Measurements from ENCODE around the gene TMEM271.

Gene TMEM271

DNA sequence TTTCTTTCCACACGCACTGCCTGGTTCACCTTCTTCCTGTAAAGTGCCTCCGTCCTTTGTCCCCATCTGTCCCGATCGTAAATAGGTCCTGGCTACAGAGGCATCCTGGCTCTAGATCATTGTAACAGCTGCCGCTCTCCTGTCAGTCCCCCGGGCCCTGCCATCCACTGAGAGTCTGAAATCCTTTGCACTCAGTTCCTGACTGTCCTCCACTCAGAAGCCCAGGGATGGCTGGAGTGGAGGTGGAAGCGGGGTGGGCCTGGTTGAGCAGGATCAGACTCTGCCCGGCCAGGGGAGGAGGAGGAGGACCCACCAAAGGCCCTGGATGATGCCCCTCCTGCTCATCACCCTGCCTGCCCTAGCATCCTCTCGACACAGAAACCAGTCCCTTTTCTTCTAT, 47.3 kb downstream of the TMEM271 start:
- H3K27ac ChIP-seq (ENCODE audit: low read depth, low read length), result no peak overlapping the region
- DNase-seq, result no peak
- H3K9ac ChIP-seq (ENCODE audit: low read length), result no peak overlapping the region
- no peak overlapping the region for H2BK15ac ChIP-seq (replicated peaks; ENCODE audit: low read depth)
- H3K4me2 ChIP-seq (ENCODE audit: low read length), result no peak overlapping the region
- WGBS (ENCODE audit: extremely low coverage, insufficient coverage, low lambda C conversion rate), result no CpG with 5 or more reads among the region's 9 CpGs
- no peaks in the 10 kb centered on the region for H3K4me1 ChIP-seq (ENCODE audit: control insufficient read depth, low read depth, low read length)
- no peak overlapping the region for H4K5ac ChIP-seq (ENCODE audit: low read length)
- H3K36me3 ChIP-seq (ENCODE audit: control insufficient read depth, insufficient read depth, low read length), result peaks cover 6% of the 10 kb centered on the region
- no peak overlapping the region for H3K56ac ChIP-seq (ENCODE audit: low read length)
- no peaks in the 10 kb centered on the region for H3K79me2 ChIP-seq (ENCODE audit: control insufficient read depth, insufficient read depth, low read length)
- no peaks in the 10 kb centered on the region for H3K27me3 ChIP-seq (ENCODE audit: insufficient read depth, low read length, poor library complexity)
- H2AK5ac ChIP-seq (ENCODE audit: low read length), result no peak overlapping the region
- H3K4ac ChIP-seq (ENCODE audit: low read depth, low read length), result no peak overlapping the region
- no peak overlapping the region for H3K18ac ChIP-seq (ENCODE audit: low read length)
- no peak overlapping the region for H2BK120ac ChIP-seq (ENCODE audit: low read depth, low read length)
- no peak overlapping the region for H3K23ac ChIP-seq (ENCODE audit: low read length)
- no peak overlapping the region for H2BK5ac ChIP-seq (ENCODE audit: low read length)
- H3K4me3 ChIP-seq (ENCODE audit: low read length), result no peak overlapping the region
- H4K8ac ChIP-seq (ENCODE audit: low read depth, low read length), result no peak overlapping the region
- H3K79me1 ChIP-seq (ENCODE audit: low read length), result peaks cover 2% of the 10 kb centered on the region

DNA sequence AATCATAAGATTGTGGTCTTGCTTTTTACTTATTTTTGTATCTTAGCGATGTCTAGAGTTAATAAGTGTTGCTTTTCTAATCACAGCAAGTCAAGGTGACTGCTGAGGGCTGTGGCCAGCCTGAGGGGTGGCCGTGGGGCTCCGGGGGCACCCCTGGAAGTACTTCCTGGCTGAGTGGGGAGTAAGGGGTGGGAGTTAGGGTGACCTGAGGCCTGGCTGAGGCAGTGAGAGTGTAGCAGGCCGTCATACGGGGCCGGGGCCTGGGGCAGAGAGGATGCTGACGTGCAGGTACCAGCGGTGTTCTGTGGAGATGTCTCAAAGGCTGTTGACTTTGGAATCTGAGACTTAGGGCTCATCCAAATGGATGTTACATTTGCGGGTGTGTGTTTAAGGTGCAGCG, 47.8 kb downstream of the TMEM271 start:
- no peak overlapping the region for H4K8ac ChIP-seq (ENCODE audit: low read depth, low read length)
- H3K27me3 ChIP-seq (ENCODE audit: insufficient read depth, low read length, poor library complexity), result no peaks in the 10 kb centered on the region
- no peak overlapping the region for H3K4ac ChIP-seq (ENCODE audit: low read depth, low read length)
- H3K27ac ChIP-seq (ENCODE audit: low read depth, low read length), result no peak overlapping the region
- H3K56ac ChIP-seq (ENCODE audit: low read length), result no peak overlapping the region
- no peak overlapping the region for H3K4me2 ChIP-seq (ENCODE audit: low read length)
- no CpG with 5 or more reads among the region's 10 CpGs for WGBS (ENCODE audit: extremely low coverage, insufficient coverage, low lambda C conversion rate)
- H3K79me2 ChIP-seq (ENCODE audit: control insufficient read depth, insufficient read depth, low read length), result no peaks in the 10 kb centered on the region
- DNase-seq, result no peak
- no peak overlapping the region for H2BK5ac ChIP-seq (ENCODE audit: low read length)
- peaks cover 11% of the 10 kb centered on the region for H3K36me3 ChIP-seq (ENCODE audit: control insufficient read depth, insufficient read depth, low read length)
- H3K18ac ChIP-seq (ENCODE audit: low read length), result no peak overlapping the region
- H3K4me1 ChIP-seq (ENCODE audit: control insufficient read depth, low read depth, low read length), result no peaks in the 10 kb centered on the region
- H4K5ac ChIP-seq (ENCODE audit: low read length), result no peak overlapping the region
- H3K79me1 ChIP-seq (ENCODE audit: low read length), result peaks cover 2% of the 10 kb centered on the region
- no peak overlapping the region for H3K4me3 ChIP-seq (ENCODE audit: low read length)
- H2BK120ac ChIP-seq (ENCODE audit: low read depth, low read length), result no peak overlapping the region
- H3K23ac ChIP-seq (ENCODE audit: low read length), result no peak overlapping the region
- H2AK5ac ChIP-seq (ENCODE audit: low read length), result no peak overlapping the region
- no peak overlapping the region for H2BK15ac ChIP-seq (replicated peaks; ENCODE audit: low read depth)
- H3K9ac ChIP-seq (ENCODE audit: low read length), result no peak overlapping the region

DNA sequence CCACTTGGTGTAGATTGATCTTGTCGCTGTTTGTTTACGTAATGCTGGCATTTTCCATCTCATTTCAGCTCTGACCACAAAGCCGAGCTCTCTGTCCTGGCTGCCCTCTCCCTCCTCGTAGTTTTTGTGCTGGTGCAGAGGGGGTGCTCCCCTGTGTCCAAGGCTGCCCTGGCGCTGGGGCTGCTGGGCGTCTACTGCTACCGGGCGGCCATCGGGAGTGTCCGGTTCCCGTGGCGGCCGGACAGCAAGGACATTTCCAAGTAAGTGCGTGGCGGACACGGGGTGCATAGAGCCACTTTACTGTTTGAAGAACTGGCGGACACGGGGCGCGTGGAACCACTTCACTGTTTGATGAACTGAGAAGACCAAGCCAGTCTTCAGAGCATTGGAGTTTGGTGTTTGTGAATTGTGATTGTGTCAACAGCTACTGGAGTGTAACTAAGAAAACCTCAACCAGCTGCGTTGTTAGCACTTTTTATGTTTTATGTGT, 49.1 kb downstream of the TMEM271 start:
- WGBS (ENCODE audit: extremely low coverage, insufficient coverage, low lambda C conversion rate), result no CpG with 5 or more reads among the region's 21 CpGs

DNA sequence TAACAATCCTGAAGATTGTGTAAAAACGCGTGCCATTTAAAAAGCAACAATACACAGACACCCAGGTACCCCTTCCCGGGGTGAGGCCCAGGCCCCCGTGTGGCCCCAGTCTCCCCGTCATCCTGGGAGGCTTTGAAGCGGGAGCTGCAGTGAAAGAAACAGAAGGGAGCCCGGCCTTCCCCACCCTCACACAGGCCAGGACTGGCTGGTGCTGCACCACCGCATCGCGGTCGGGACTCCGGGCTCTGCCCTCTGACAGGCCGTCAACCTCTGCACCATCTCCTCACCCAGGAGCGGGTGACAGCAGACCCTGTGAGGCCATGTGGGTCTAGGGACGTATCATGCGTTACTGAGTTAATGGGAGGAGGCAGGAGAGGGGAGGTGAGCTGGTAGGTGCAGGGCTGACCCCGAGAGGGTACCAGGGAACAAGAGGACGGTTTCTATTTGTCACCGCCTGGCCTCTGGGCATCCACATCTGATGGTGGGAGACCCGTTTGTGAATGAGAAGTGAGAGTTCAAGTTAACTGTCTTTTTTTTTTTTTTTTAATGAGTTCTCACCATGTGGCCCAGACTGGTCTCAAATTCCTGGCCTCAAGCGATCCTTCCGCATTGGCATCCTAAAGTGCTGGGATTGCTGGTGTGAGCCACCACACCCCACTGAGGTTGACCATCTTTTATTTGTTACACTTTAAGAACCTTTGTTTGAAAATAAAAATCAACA, 49.7 kb downstream of the TMEM271 start:
- Histone ChIP-seq H2AK5ac (ENCODE audit: low read length) (no peak overlapping the region), H4K8ac (ENCODE audit: low read depth, low read length) (no peak overlapping the region), H3K36me3 (ENCODE audit: control insufficient read depth, insufficient read depth, low read length) (peaks cover 13% of the 10 kb centered on the region), H3K56ac (ENCODE audit: low read length) (no peak overlapping the region), H2BK5ac (ENCODE audit: low read length) (no peak overlapping the region), H3K4ac (ENCODE audit: low read depth, low read length) (no peak overlapping the region), H3K18ac (ENCODE audit: low read length) (no peak overlapping the region), H3K4me2 (ENCODE audit: low read length) (no peak overlapping the region), H3K23ac (ENCODE audit: low read length) (no peak overlapping the region), H4K5ac (ENCODE audit: low read length) (no peak overlapping the region), H3K27ac (ENCODE audit: low read depth, low read length) (no peak overlapping the region), H3K27me3 (ENCODE audit: insufficient read depth, low read length, poor library complexity) (no peaks in the 10 kb centered on the region), H3K4me3 (ENCODE audit: low read length) (no peak overlapping the region), H2BK15ac (replicated peaks; ENCODE audit: low read depth) (no peak overlapping the region), H3K9ac (ENCODE audit: low read length) (no peak overlapping the region), H3K4me1 (ENCODE audit: control insufficient read depth, low read depth, low read length) (no peaks in the 10 kb centered on the region), H3K79me2 (ENCODE audit: control insufficient read depth, insufficient read depth, low read length) (no peaks in the 10 kb centered on the region), H3K79me1 (ENCODE audit: low read length) (peaks cover 2% of the 10 kb centered on the region), H2BK120ac (ENCODE audit: low read depth, low read length) (no peak overlapping the region)
- no CpG with 5 or more reads among the region's 22 CpGs for WGBS (ENCODE audit: extremely low coverage, insufficient coverage, low lambda C conversion rate)
- DNase-seq, result peak; percentile 30

More for the DNA sequence above, 49.1 kb downstream of the TMEM271 start:
- DNase-seq, result no peak
- no peaks in the 10 kb centered on the region for H3K4me1 ChIP-seq (ENCODE audit: control insufficient read depth, low read depth, low read length)
- peaks cover 12% of the 10 kb centered on the region for H3K36me3 ChIP-seq (ENCODE audit: control insufficient read depth, insufficient read depth, low read length)
- H2AK5ac ChIP-seq (ENCODE audit: low read length), result no peak overlapping the region
- H3K23ac ChIP-seq (ENCODE audit: low read length), result no peak overlapping the region
- H3K79me1 ChIP-seq (ENCODE audit: low read length), result peaks cover 2% of the 10 kb centered on the region
- H2BK15ac ChIP-seq (replicated peaks; ENCODE audit: low read depth), result no peak overlapping the region
- no peak overlapping the region for H3K4me2 ChIP-seq (ENCODE audit: low read length)
- H2BK120ac ChIP-seq (ENCODE audit: low read depth, low read length), result no peak overlapping the region
- no peak overlapping the region for H3K4me3 ChIP-seq (ENCODE audit: low read length)
- H2BK5ac ChIP-seq (ENCODE audit: low read length), result no peak overlapping the region
- no peak overlapping the region for H4K5ac ChIP-seq (ENCODE audit: low read length)
- no peak overlapping the region for H3K27ac ChIP-seq (ENCODE audit: low read depth, low read length)
- H3K4ac ChIP-seq (ENCODE audit: low read depth, low read length), result no peak overlapping the region
- H4K8ac ChIP-seq (ENCODE audit: low read depth, low read length), result no peak overlapping the region
- no peaks in the 10 kb centered on the region for H3K27me3 ChIP-seq (ENCODE audit: insufficient read depth, low read length, poor library complexity)
- H3K18ac ChIP-seq (ENCODE audit: low read length), result no peak overlapping the region
- H3K9ac ChIP-seq (ENCODE audit: low read length), result no peak overlapping the region
- no peaks in the 10 kb centered on the region for H3K79me2 ChIP-seq (ENCODE audit: control insufficient read depth, insufficient read depth, low read length)
- no peak overlapping the region for H3K56ac ChIP-seq (ENCODE audit: low read length)

DNA sequence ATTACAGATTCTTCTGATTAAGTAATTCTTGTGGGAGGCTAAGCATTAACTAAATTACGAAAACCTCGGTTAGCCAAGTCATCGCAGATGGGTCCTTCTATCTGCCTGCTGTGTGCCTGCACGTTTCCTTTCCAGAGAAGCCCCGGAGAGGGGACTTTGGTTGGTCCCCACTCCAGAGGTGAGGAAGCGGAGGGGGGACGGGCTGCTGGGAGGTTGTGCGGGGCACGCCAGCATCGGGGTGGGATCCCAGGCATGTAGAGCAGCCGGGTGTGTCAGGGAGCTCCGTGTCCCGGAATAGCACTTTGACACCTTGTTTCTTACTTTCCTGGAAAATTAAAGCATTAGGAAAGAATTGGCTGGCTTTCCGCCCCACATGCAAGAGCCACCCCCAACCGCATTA, 50.4 kb downstream of the TMEM271 start:
- H4K8ac ChIP-seq (ENCODE audit: low read depth, low read length), result no peak overlapping the region
- H2AK5ac ChIP-seq (ENCODE audit: low read length), result no peak overlapping the region
- H2BK120ac ChIP-seq (ENCODE audit: low read depth, low read length), result no peak overlapping the region
- H2BK15ac ChIP-seq (replicated peaks; ENCODE audit: low read depth), result no peak overlapping the region
- no peak overlapping the region for H4K5ac ChIP-seq (ENCODE audit: low read length)
- no peak overlapping the region for H3K9ac ChIP-seq (ENCODE audit: low read length)
- H3K4me2 ChIP-seq (ENCODE audit: low read length), result no peak overlapping the region
- H3K27me3 ChIP-seq (ENCODE audit: insufficient read depth, low read length, poor library complexity), result no peaks in the 10 kb centered on the region
- no peak overlapping the region for H3K4me3 ChIP-seq (ENCODE audit: low read length)
- peaks cover 2% of the 10 kb centered on the region for H3K79me1 ChIP-seq (ENCODE audit: low read length)
- no peak overlapping the region for H3K27ac ChIP-seq (ENCODE audit: low read depth, low read length)
- DNase-seq, result no peak
- H3K23ac ChIP-seq (ENCODE audit: low read length), result no peak overlapping the region
- H3K18ac ChIP-seq (ENCODE audit: low read length), result no peak overlapping the region
- no peak overlapping the region for H2BK5ac ChIP-seq (ENCODE audit: low read length)
- H3K56ac ChIP-seq (ENCODE audit: low read length), result no peak overlapping the region
- WGBS (ENCODE audit: extremely low coverage, insufficient coverage, low lambda C conversion rate), result no CpG with 5 or more reads among the region's 15 CpGs
- H3K79me2 ChIP-seq (ENCODE audit: control insufficient read depth, insufficient read depth, low read length), result no peaks in the 10 kb centered on the region
- H3K4me1 ChIP-seq (ENCODE audit: control insufficient read depth, low read depth, low read length), result no peaks in the 10 kb centered on the region
- H3K36me3 ChIP-seq (ENCODE audit: control insufficient read depth, insufficient read depth, low read length), result peaks cover 13% of the 10 kb centered on the region
- H3K4ac ChIP-seq (ENCODE audit: low read depth, low read length), result no peak overlapping the region

DNA sequence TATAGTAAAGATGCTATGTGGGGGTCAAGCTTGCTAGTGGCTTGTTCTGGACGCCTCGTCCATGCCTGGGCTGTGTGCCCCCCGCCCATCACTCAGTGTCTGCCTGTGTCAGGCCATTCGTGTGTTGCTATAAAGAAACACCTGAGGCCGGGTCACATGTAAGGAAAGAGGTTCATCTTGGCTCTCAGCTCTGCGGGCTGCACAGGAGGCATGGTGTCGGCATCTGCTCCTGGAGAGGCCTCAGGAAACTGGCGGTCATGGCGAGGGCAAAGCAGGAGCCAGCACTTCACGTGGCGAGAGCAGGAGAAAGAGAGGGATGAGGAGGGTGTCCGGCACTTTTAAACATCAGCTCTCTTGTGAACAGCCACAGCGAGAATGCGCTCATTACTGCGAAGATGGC, 51.9 kb downstream of the TMEM271 start:
- Histone ChIP-seq H2AK5ac (ENCODE audit: low read length) (no peak overlapping the region), H3K36me3 (ENCODE audit: control insufficient read depth, insufficient read depth, low read length) (peaks cover 13% of the 10 kb centered on the region), H3K27me3 (ENCODE audit: insufficient read depth, low read length, poor library complexity) (no peaks in the 10 kb centered on the region), H2BK5ac (ENCODE audit: low read length) (no peak overlapping the region), H3K79me2 (ENCODE audit: control insufficient read depth, insufficient read depth, low read length) (no peaks in the 10 kb centered on the region), H3K4me1 (ENCODE audit: control insufficient read depth, low read depth, low read length) (no peaks in the 10 kb centered on the region), H3K79me1 (ENCODE audit: low read length) (peaks cover 2% of the 10 kb centered on the region), H3K4ac (ENCODE audit: low read depth, low read length) (no peak overlapping the region), H3K23ac (ENCODE audit: low read length) (no peak overlapping the region), H4K8ac (ENCODE audit: low read depth, low read length) (no peak overlapping the region), H3K4me3 (ENCODE audit: low read length) (no peak overlapping the region), H2BK15ac (replicated peaks; ENCODE audit: low read depth) (no peak overlapping the region), H3K4me2 (ENCODE audit: low read length) (no peak overlapping the region), H2BK120ac (ENCODE audit: low read depth, low read length) (no peak overlapping the region), H3K18ac (ENCODE audit: low read length) (no peak overlapping the region), H4K5ac (ENCODE audit: low read length) (no peak overlapping the region), H3K9ac (ENCODE audit: low read length) (no peak overlapping the region), H3K56ac (ENCODE audit: low read length) (no peak overlapping the region), H3K27ac (ENCODE audit: low read depth, low read length) (no peak overlapping the region)
- DNase-seq, result no peak
- no CpG with 5 or more reads among the region's 15 CpGs for whole genome bisulfite sequencing (ENCODE audit: extremely low coverage, insufficient coverage, low lambda C conversion rate)

All from mesendoderm (in vitro differentiated cells).